DND-41 (cell line): ENCODE results near the gene CDC123.
"Not testable (repeated sequence)": the region's sequence is repeated elsewhere in the genome, so short reads cannot be mapped to it uniquely, and the experiment has no call there.

Experiments
- CTCF ChIP-seq: IDR thresholded peaks from 2 replicates; pipeline ENCODE4 v1.5.1; 2012; ENCODE audit warnings: borderline replicate concordance, low read length, moderate library complexity, mild to moderate bottlenecking; ENCODE audit not compliant: poor library complexity, severe bottlenecking; ENCODE audit errors: extremely low read depth
- EZH2 ChIP-seq: IDR thresholded peaks from 3 replicates; pipeline ENCODE4 v1.6.1; 2012; ENCODE audit warnings: borderline replicate concordance, low read depth, mild to moderate bottlenecking, moderate library complexity, low read length, inconsistent platforms; ENCODE audit not compliant: severe bottlenecking

- not testable (repeated sequence) for TF ChIP-seq EZH2, CTCF
These were observed 38.7 kb downstream of the CDC123 start for GRCh38 chr10:12234687-12235086.
